Naive thymus-derived CD4-positive, alpha-beta T cell (primary cell): ENCODE measurements around the gene SENP7. TPM values are rescaled to one million over a fixed set of nuclear protein-coding genes. Genes with fewer than 3 reads are reported as not detected.

Experiments used
- ATAC-seq: fragments of 150-1000 bp; cut with Tn5 transposase; 2 replicates; pipeline ENCODE4 v1.10.0; 2021; ENCODE audit warnings: mild to moderate bottlenecking, moderate library complexity
- CTCF ChIA-PET: fragments of 350-600 bp; sonication (Branson Sonifier 250); formaldehyde crosslinking; loops from one replicate; lab custom pipeline; 2021; ENCODE audit warnings: antibody characterized with exemption; lab: Charles Lee
- POLR2A ChIA-PET: fragments of 350-600 bp; sonication (Branson Sonifier 250); formaldehyde crosslinking; loops from one replicate; lab custom pipeline; 2021; ENCODE audit warnings: antibody characterized with exemption, inconsistent platforms; lab: Charles Lee
- DNase-seq, 9 donors: peaks; one replicate each; pipeline versions ENCODE4 v3.0.0 to v3.0.0-alpha.2; 2020 to 2022; ENCODE audit warnings: mixed read lengths in 1 of 9
- H3K27ac ChIP-seq: one replicate; pipeline ENCODE4 v1.7.0; 2013; ENCODE audit warnings: mild to moderate bottlenecking, low read depth, low read length, moderate library complexity
- H3K27me3 ChIP-seq, 2 donors: one replicate each; pipeline ENCODE4 v1.7.0; 2013; ENCODE audit warnings: low read length in 2 of 2, mild to moderate bottlenecking in 2 of 2, moderate library complexity in 2 of 2; ENCODE audit not compliant: control insufficient read depth in 2 of 2, insufficient read depth in 2 of 2
- H3K36me3 ChIP-seq, 3 experiments: 1 replicate in 2 of 3; 2 replicates in 1 of 3; pipeline ENCODE4 v1.7.0; 2013; ENCODE audit warnings: low read length in 3 of 3, mild to moderate bottlenecking in 3 of 3, moderate library complexity in 1 of 3; ENCODE audit not compliant: insufficient read depth in 3 of 3, control insufficient read depth in 2 of 3
- H3K4me1 ChIP-seq, 2 donors: one replicate each; pipeline ENCODE4 v1.7.0; 2013; ENCODE audit warnings: low read length in 2 of 2, mild to moderate bottlenecking in 2 of 2, moderate library complexity in 1 of 2; ENCODE audit not compliant: control insufficient read depth in 2 of 2, insufficient read depth in 2 of 2
- H3K4me3 ChIP-seq: 2 replicates; pipeline ENCODE4 v1.7.0; 2013; ENCODE audit warnings: mild to moderate bottlenecking, low read length
- H3K9me3 ChIP-seq, 3 experiments: 1 replicate in 2 of 3; 2 replicates in 1 of 3; pipeline ENCODE4 v1.7.0; 2013; ENCODE audit warnings: low read length in 3 of 3; ENCODE audit not compliant: control insufficient read depth in 2 of 3
- H3K27ac Mint-ChIP-seq, 9 donors: one replicate each; pipeline ENCODE4 v1.8.0; 2020 to 2022; ENCODE audit warnings: mixed read lengths in 9 of 9, mild to moderate bottlenecking in 8 of 9, moderate library complexity in 5 of 9, inconsistent platforms in 2 of 9
- H3K27me3 Mint-ChIP-seq, 5 donors: one replicate each; pipeline ENCODE4 v1.8.0; 2021 to 2022; ENCODE audit warnings: mixed read lengths in 5 of 5, mild to moderate bottlenecking in 1 of 5
- H3K36me3 Mint-ChIP-seq, 5 donors: one replicate each; pipeline ENCODE4 v1.8.0; 2020 to 2022; ENCODE audit warnings: mixed read lengths in 5 of 5, mild to moderate bottlenecking in 3 of 5, inconsistent platforms in 1 of 5
- H3K4me1 Mint-ChIP-seq, 7 donors: one replicate each; pipeline ENCODE4 v1.8.0; 2020 to 2022; ENCODE audit warnings: mixed read lengths in 7 of 7, mild to moderate bottlenecking in 3 of 7, inconsistent platforms in 1 of 7
- H3K4me3 Mint-ChIP-seq, 10 donors: one replicate each; pipeline ENCODE4 v1.8.0; 2020 to 2022; ENCODE audit warnings: mild to moderate bottlenecking in 10 of 10, mixed read lengths in 10 of 10, moderate library complexity in 6 of 10, inconsistent platforms in 2 of 10
- H3K9me3 Mint-ChIP-seq, 11 donors: one replicate each; pipeline ENCODE4 v1.8.0; 2020 to 2022; ENCODE audit warnings: mixed read lengths in 11 of 11, mild to moderate bottlenecking in 4 of 11, inconsistent platforms in 1 of 11, moderate library complexity in 1 of 11
- intact Hi-C, 2 donors: fragments of 100-400 bp; cut with micrococcal nuclease; formaldehyde crosslinking; loops; one replicate each; pipeline ENCODE4 v1.15.1; 2023
- polyA plus RNA-seq, 2 donors: library from polyadenylated mRNA; unstranded; fragments of 300-500 nt; fragmentation: Illumina TruSeq; gene quantifications; one replicate each; pipeline ENCODE4 v1.2.3, GENCODE V29; 2021
- total RNA-seq, 6 experiments: library from RNA in 5 of 6; stranded (reverse) in 5 of 6; gene quantifications; 1 replicate in 5 of 6; 2 replicates in 1 of 6; pipeline ENCODE4 v1.2.3 and lab custom pipeline; 2021 to 2026

The SENP7 gene
- total and polyA plus RNA-seq, 7 experiments from 2014 or later = 14.0 to 79.0 (median 48.5) TPM

GRCh38 chr3:101501783-101502182, 11.2 kb downstream of the SENP7 start:
- Mint-ChIP-seq H3K36me3 (peaks cover 8 to 52% (median 29%) of the 10 kb centered on the region in 5 donors), H3K4me1 (peaks cover 10 to 78% (median 70%) of the 10 kb centered on the region in 7 donors), H3K4me3 (peak overlapping the region in 2 of 10 donors; percentile 24 to 36), H3K27me3 (no peaks in the 10 kb centered on the region), H3K27ac (peak overlapping the region in 6 of 9 donors; percentile 25 to 56 (median 36)), H3K9me3 (peaks cover 0 to 2% (median 0%) of the 10 kb centered on the region in 11 donors)
- DNase-seq = no peak
- Histone ChIP-seq H3K4me1 (peaks cover 0 to 5% of the 10 kb centered on the region in 2 donors), H3K9me3 (no peaks in the 10 kb centered on the region), H3K4me3 (no peak overlapping the region), H3K36me3 (peaks cover 0 to 14% (median 0%) of the 10 kb centered on the region in 3 experiments), H3K27ac (no peak overlapping the region), H3K27me3 (no peaks in the 10 kb centered on the region)
- ChIA-PET CTCF (no interaction called here), POLR2A (interaction anchor here (1.3 to 1.6 kb wide), 3 partner anchors 11 to 72 kb away, joined by 4 to 6 read pairs (median 4); partner anchors contain the start of genes PCNP and SENP7)
- no peak for ATAC-seq
- intact Hi-C loops = no loop called here

- no peak for ATAC-seq
- no peak overlapping the region for H3K27ac ChIP-seq
- DNase-seq = no peak
- H3K36me3 ChIP-seq = peaks cover 0 to 14% (median 0%) of the 10 kb centered on the region in 3 experiments
- intact Hi-C loops = no loop called here
- H3K9me3 ChIP-seq = no peaks in the 10 kb centered on the region
- no peak overlapping the region for H3K4me3 Mint-ChIP-seq
- CTCF ChIA-PET = no interaction called here
- H3K27me3 Mint-ChIP-seq = no peaks in the 10 kb centered on the region
- no peak overlapping the region for H3K4me3 ChIP-seq
- H3K36me3 Mint-ChIP-seq = peaks cover 11 to 49% (median 32%) of the 10 kb centered on the region in 5 donors
- H3K4me1 ChIP-seq = peaks cover 0 to 5% of the 10 kb centered on the region in 2 donors
- peak overlapping the region in 4 of 9 donors; percentile 16 to 69 (median 56) for H3K27ac Mint-ChIP-seq
- H3K27me3 ChIP-seq = no peaks in the 10 kb centered on the region
- peaks cover 8 to 81% (median 64%) of the 10 kb centered on the region in 7 donors for H3K4me1 Mint-ChIP-seq
- peaks cover 0 to 2% (median 0%) of the 10 kb centered on the region in 11 donors for H3K9me3 Mint-ChIP-seq
- POLR2A ChIA-PET = interaction anchor here (0.8 to 1.6 kb wide), 2 partner anchors 18 to 21 kb away, joined by 4 read pairs; no protein-coding TSS in a partner anchor
These were observed 12.8 kb downstream of the SENP7 start for GRCh38 chr3:101500208-101500607.

GRCh38 chr3:101497803-101498202, 15.2 kb downstream of the SENP7 start:
- H3K27me3 Mint-ChIP-seq = no peaks in the 10 kb centered on the region
- peak overlapping the region in 3 of 9 donors; percentile 45 to 80 (median 60) for H3K27ac Mint-ChIP-seq
- no peaks in the 10 kb centered on the region for H3K4me1 ChIP-seq
- H3K4me1 Mint-ChIP-seq = peaks cover 7 to 75% (median 66%) of the 10 kb centered on the region in 7 donors
- H3K9me3 Mint-ChIP-seq = peaks cover 0 to 4% (median 0%) of the 10 kb centered on the region in 11 donors
- H3K4me3 Mint-ChIP-seq = no peak overlapping the region
- no peak overlapping the region for H3K4me3 ChIP-seq
- no peak overlapping the region for H3K27ac ChIP-seq
- ATAC-seq = no peak
- peaks cover 11 to 51% (median 42%) of the 10 kb centered on the region in 5 donors for H3K36me3 Mint-ChIP-seq
- no peaks in the 10 kb centered on the region for H3K9me3 ChIP-seq
- no peaks in the 10 kb centered on the region for H3K27me3 ChIP-seq
- intact Hi-C loops = loop anchor here in 1 of 2 donors (2.0 kb wide), 1 partner anchor 15 kb away; the partner anchor contains the start of gene SENP7
- CTCF ChIA-PET = no interaction called here
- DNase-seq = no peak
- H3K36me3 ChIP-seq = peaks cover 0 to 19% (median under 1%) of the 10 kb centered on the region in 3 experiments
- POLR2A ChIA-PET = no interaction called here

- no peaks in the 10 kb centered on the region for H3K27me3 Mint-ChIP-seq
- DNase-seq = no peak
- no peaks in the 10 kb centered on the region for H3K27me3 ChIP-seq
- no peak overlapping the region for H3K27ac ChIP-seq
- intact Hi-C loops = no loop called here
- ChIA-PET POLR2A (no interaction called here), CTCF (no interaction called here)
- no peak overlapping the region for H3K4me3 ChIP-seq
- H3K36me3 ChIP-seq = peaks cover 5 to 34% (median 5%) of the 10 kb centered on the region in 3 experiments
- no peaks in the 10 kb centered on the region for H3K4me1 ChIP-seq
- ATAC-seq = no peak
- peak overlapping the region in 6 of 9 donors; percentile 19 to 65 (median 40) for H3K27ac Mint-ChIP-seq
- peak overlapping the region in 1 of 10 donors; percentile 51 for H3K4me3 Mint-ChIP-seq
- H3K36me3 Mint-ChIP-seq = peaks cover 15 to 57% (median 47%) of the 10 kb centered on the region in 5 donors
- peaks cover 5 to 66% (median 56%) of the 10 kb centered on the region in 7 donors for H3K4me1 Mint-ChIP-seq
- peaks cover 0 to 5% (median 0%) of the 10 kb centered on the region in 11 donors for H3K9me3 Mint-ChIP-seq
- H3K9me3 ChIP-seq = no peaks in the 10 kb centered on the region
These were observed 17.5 kb downstream of the SENP7 start for GRCh38 chr3:101495552-101495951.

- Histone ChIP-seq H3K4me1 (no peaks in the 10 kb centered on the region), H3K27ac (no peak overlapping the region), H3K36me3 (peaks cover 0 to 26% (median 0%) of the 10 kb centered on the region in 3 experiments), H3K9me3 (no peaks in the 10 kb centered on the region), H3K27me3 (no peaks in the 10 kb centered on the region), H3K4me3 (no peak overlapping the region)
- Mint-ChIP-seq H3K4me3 (peak overlapping the region in 6 of 10 donors; percentile 4 to 56 (median 26)), H3K4me1 (peaks cover 29 to 94% (median 74%) of the 10 kb centered on the region in 7 donors), H3K27ac (peak overlapping the region in 8 of 9 donors; percentile 17 to 82 (median 60)), H3K9me3 (peaks cover 0 to 13% (median 0%) of the 10 kb centered on the region in 11 donors), H3K27me3 (no peaks in the 10 kb centered on the region), H3K36me3 (peaks cover 18 to 78% (median 65%) of the 10 kb centered on the region in 5 donors)
- intact Hi-C loops = no loop called here
- no peak for DNase-seq
- POLR2A ChIA-PET = no interaction called here
- CTCF ChIA-PET = no interaction called here
- no peak for ATAC-seq
These were observed 28.0 kb downstream of the SENP7 start for GRCh38 chr3:101484805-101485620.

- ChIA-PET CTCF (interaction anchor here (0.6 kb wide), 1 partner anchor 214 kb away, joined by 3 read pairs; no protein-coding TSS in a partner anchor), POLR2A (interaction anchor here (1.3 kb wide), 1 partner anchor 22 kb away, joined by 4 read pairs; no protein-coding TSS in a partner anchor)
- intact Hi-C loops = no loop called here
- Histone ChIP-seq H3K27ac (no peak overlapping the region), H3K4me1 (no peaks in the 10 kb centered on the region), H3K4me3 (no peak overlapping the region), H3K27me3 (no peaks in the 10 kb centered on the region), H3K36me3 (peaks cover 0 to 9% (median 0%) of the 10 kb centered on the region in 3 experiments), H3K9me3 (no peaks in the 10 kb centered on the region)
- DNase-seq (no peak), ATAC-seq (no peak)
- Mint-ChIP-seq H3K27me3 (no peaks in the 10 kb centered on the region), H3K4me1 (peaks cover 27 to 82% (median 66%) of the 10 kb centered on the region in 7 donors), H3K9me3 (peaks cover 0 to 17% (median 5%) of the 10 kb centered on the region in 11 donors), H3K27ac (peak overlapping the region in 7 of 9 donors; percentile 2 to 63 (median 28)), H3K4me3 (peak overlapping the region in 5 of 10 donors; percentile 25 to 55 (median 39)), H3K36me3 (peaks cover 23 to 86% (median 69%) of the 10 kb centered on the region in 5 donors)
These were observed 34.0 kb downstream of the SENP7 start for GRCh38 chr3:101478980-101479379.
